Activated CD8-positive, alpha-beta memory T cell treated with anti-CD3 and anti-CD28 coated beads for 36 hours (primary cell): ENCODE data around the gene ERCC4. TPM values are rescaled to one million over a fixed set of nuclear protein-coding genes. Genes with fewer than 3 reads are reported as not detected.

Experiments
- CTCF ChIA-PET: fragments of 350-600 bp; sonication (Branson Sonifier 250); formaldehyde crosslinking; loops from one replicate; lab custom pipeline; 2021; ENCODE audit warnings: antibody characterized with exemption; lab: Charles Lee
- POLR2A ChIA-PET: fragments of 350-600 bp; sonication (Branson Sonifier 250); formaldehyde crosslinking; loops from one replicate; lab custom pipeline; 2021; ENCODE audit warnings: antibody characterized with exemption; lab: Charles Lee
- total RNA-seq, 2 experiments: library from RNA; stranded (reverse); gene quantifications; one replicate each; pipeline ENCODE4 v1.2.3, GENCODE V29; 2021

Gene ERCC4
- total RNA-seq, 2 experiments from 2014 or later = 15.5 to 16.6 TPM

GRCh38 chr16:13937411-13937810, 17.5 kb downstream of the ERCC4 start:
- POLR2A ChIA-PET = no interaction called here
- CTCF ChIA-PET = interaction anchor here (0.7 kb wide), 1 partner anchor 312 kb away, joined by 3 read pairs; no protein-coding TSS in a partner anchor

- ChIA-PET POLR2A (no interaction called here), CTCF (no interaction called here)
Observed at GRCh38 chr16:13938480-13938879, 18.5 kb downstream of the ERCC4 start.

- POLR2A ChIA-PET = no interaction called here
Observed at GRCh38 chr16:13939821-13940220, 19.9 kb downstream of the ERCC4 start.

GRCh38 chr16:13940397-13940933, 20.5 kb downstream of the ERCC4 start:
- ChIA-PET CTCF (no interaction called here), POLR2A (no interaction called here)

More at GRCh38 chr16:13939821-13940220, 19.9 kb downstream of the ERCC4 start:
- CTCF ChIA-PET = interaction anchor here (0.7 to 0.8 kb wide), 2 partner anchors 16 to 20 kb away, joined by 3 read pairs; partner anchors contain the start of gene ERCC4

- CTCF ChIA-PET = no interaction called here
- POLR2A ChIA-PET = no interaction called here
Observed at GRCh38 chr16:13944816-13945215, 24.9 kb downstream of the ERCC4 start.

GRCh38 chr16:13945744-13946485, 26.0 kb downstream of the ERCC4 start:
- POLR2A ChIA-PET = no interaction called here
- CTCF ChIA-PET = no interaction called here

GRCh38 chr16:13948086-13948485, 28.1 kb downstream of the ERCC4 start:
- ChIA-PET CTCF (no interaction called here), POLR2A (no interaction called here)

- CTCF ChIA-PET = no interaction called here
Observed at GRCh38 chr16:13950821-13951547, 31.0 kb downstream of the ERCC4 start.

GRCh38 chr16:13951611-13952010, 31.7 kb downstream of the ERCC4 start:
- CTCF ChIA-PET = no interaction called here
- POLR2A ChIA-PET = no interaction called here

More at GRCh38 chr16:13950821-13951547, 31.0 kb downstream of the ERCC4 start:
- POLR2A ChIA-PET = no interaction called here

- CTCF ChIA-PET = no interaction called here
- POLR2A ChIA-PET = no interaction called here
Observed at GRCh38 chr16:13953501-13953900, 33.5 kb downstream of the ERCC4 start.

GRCh38 chr16:13956635-13957196, 36.8 kb downstream of the ERCC4 start:
- POLR2A ChIA-PET = no interaction called here
- CTCF ChIA-PET = no interaction called here

- POLR2A ChIA-PET = no interaction called here
- CTCF ChIA-PET = no interaction called here
Observed at GRCh38 chr16:13957197-13958078, 37.5 kb downstream of the ERCC4 start.

GRCh38 chr16:13958474-13958873, 38.5 kb downstream of the ERCC4 start:
- CTCF ChIA-PET = no interaction called here
- POLR2A ChIA-PET = no interaction called here

- ChIA-PET CTCF (no interaction called here), POLR2A (no interaction called here)
Observed at GRCh38 chr16:13959626-13960025, 39.7 kb downstream of the ERCC4 start.

GRCh38 chr16:13961099-13961811, 41.3 kb downstream of the ERCC4 start:
- ChIA-PET CTCF (no interaction called here), POLR2A (no interaction called here)

- CTCF ChIA-PET = interaction anchor here (0.7 kb wide), 1 partner anchor 265 kb away, joined by 4 read pairs; no protein-coding TSS in a partner anchor
- POLR2A ChIA-PET = no interaction called here
Observed at GRCh38 chr16:13962232-13962631, 42.3 kb downstream of the ERCC4 start.

- CTCF ChIA-PET = no interaction called here
- POLR2A ChIA-PET = no interaction called here
Observed at GRCh38 chr16:13968835-13969234, 48.9 kb downstream of the ERCC4 start.

GRCh38 chr16:13969711-13970110, 49.8 kb downstream of the ERCC4 start:
- POLR2A ChIA-PET = no interaction called here
- CTCF ChIA-PET = no interaction called here
